GM21390 (cell line): ENCODE data around the gene CARMIL3.

Source experiments
- ATAC-seq: cut with Tn5 transposase; IDR thresholded peaks from one replicate; pipeline ENCODE4 v1.9.1; 2021; ENCODE audit not compliant: unreplicated experiment

Gene CARMIL3

GRCh38 chr14:24075485-24076301, 23.9 kb downstream of the CARMIL3 start:
- ATAC-seq, result no peak

GRCh38 chr14:24076302-24076601, 24.4 kb downstream of the CARMIL3 start:
- no peak for ATAC-seq

GRCh38 chr14:24077086-24077485, 25.3 kb downstream of the CARMIL3 start:
- no peak for ATAC-seq

GRCh38 chr14:24078146-24078545, 26.3 kb downstream of the CARMIL3 start:
- no peak for ATAC-seq

- no peak for ATAC-seq
Observed at GRCh38 chr14:24079491-24080141, 27.8 kb downstream of the CARMIL3 start.

- ATAC-seq, result no peak
Observed at GRCh38 chr14:24080142-24080530, 28.3 kb downstream of the CARMIL3 start.

- peak; percentile 86 for ATAC-seq
Observed at GRCh38 chr14:24080888-24081738, 29.3 kb downstream of the CARMIL3 start.

GRCh38 chr14:24081739-24082211, 30.0 kb downstream of the CARMIL3 start:
- ATAC-seq, result no peak

- ATAC-seq, result no peak
Observed at GRCh38 chr14:24082411-24083080, 30.7 kb downstream of the CARMIL3 start.

GRCh38 chr14:24083462-24083861, 31.7 kb downstream of the CARMIL3 start:
- no peak for ATAC-seq

GRCh38 chr14:24084440-24084839, 32.6 kb downstream of the CARMIL3 start:
- ATAC-seq, result no peak

GRCh38 chr14:24085215-24085614, 33.4 kb downstream of the CARMIL3 start:
- no peak for ATAC-seq

GRCh38 chr14:24086193-24086955, 34.6 kb downstream of the CARMIL3 start:
- ATAC-seq, result no peak

GRCh38 chr14:24087004-24087403, 35.2 kb downstream of the CARMIL3 start:
- ATAC-seq, result no peak

GRCh38 chr14:24088095-24088494, 36.3 kb downstream of the CARMIL3 start:
- no peak for ATAC-seq

- no peak for ATAC-seq
Observed at GRCh38 chr14:24089890-24090289, 38.1 kb downstream of the CARMIL3 start.

GRCh38 chr14:24092110-24092504, 40.3 kb downstream of the CARMIL3 start:
- no peak for ATAC-seq

- no peak for ATAC-seq
Observed at GRCh38 chr14:24092505-24093206, 40.8 kb downstream of the CARMIL3 start.

GRCh38 chr14:24093207-24093900, 41.5 kb downstream of the CARMIL3 start:
- no peak for ATAC-seq
